NCI-H2081 (cell line): ENCODE measurements around the gene ANKS1B.

Experiments
- DNase-seq, 2 experiments: peaks; one replicate each; lab custom pipeline; 2025; lab: John Stamatoyannopoulos, UW

The ANKS1B gene

GRCh38 chr12:99130808-99131553, 853.8 kb downstream of the ANKS1B start:
- no peak for DNase-seq

- no peak for DNase-seq
Observed at GRCh38 chr12:99128246-99128802, 856.4 kb downstream of the ANKS1B start.

DNA sequence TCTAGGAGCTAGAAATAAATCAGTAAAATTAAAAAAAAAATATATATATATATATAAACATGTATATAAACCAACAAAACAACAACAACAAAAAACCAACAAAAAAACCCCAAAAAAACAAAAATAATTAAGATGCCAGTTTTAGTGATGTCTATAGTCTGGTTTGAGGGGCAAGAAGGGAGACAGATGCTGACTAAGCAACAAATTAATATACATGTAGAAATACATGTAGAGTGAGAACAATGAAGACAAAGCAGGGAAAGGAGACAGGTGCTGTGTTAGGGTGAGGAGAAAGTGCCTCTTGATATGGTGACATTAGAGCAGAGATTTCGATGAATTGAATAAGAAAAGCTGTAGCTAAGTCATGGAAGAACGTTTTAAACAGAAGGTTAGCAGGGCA, 861.8 kb downstream of the ANKS1B start:
- no peak for DNase-seq

DNA sequence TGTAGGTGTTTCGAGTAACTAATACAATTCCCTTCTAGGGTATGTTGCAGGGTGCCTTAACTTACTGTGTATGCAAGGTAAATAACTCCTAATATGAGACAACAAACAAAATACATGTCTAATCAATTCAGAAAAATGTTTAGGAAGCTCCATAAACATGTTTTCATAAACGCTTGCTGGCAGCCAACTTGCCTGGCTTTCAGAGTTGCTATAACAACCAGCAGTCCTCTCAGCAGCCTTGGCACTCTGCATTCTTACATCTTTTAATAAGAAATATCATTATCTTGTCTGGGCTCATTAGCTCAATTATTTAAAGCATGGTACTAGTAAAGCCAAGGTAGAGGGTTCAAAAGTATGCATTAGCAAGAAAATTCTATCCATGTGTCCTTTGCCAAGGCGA, 862.2 kb downstream of the ANKS1B start:
- no peak for DNase-seq

- DNase-seq, result no peak
Observed at GRCh38 chr12:99121546-99121945, 863.2 kb downstream of the ANKS1B start.

GRCh38 chr12:99119943-99120342, 864.8 kb downstream of the ANKS1B start:
- DNase-seq, result no peak

GRCh38 chr12:99119449-99119848, 865.3 kb downstream of the ANKS1B start:
- DNase-seq, result no peak

DNA sequence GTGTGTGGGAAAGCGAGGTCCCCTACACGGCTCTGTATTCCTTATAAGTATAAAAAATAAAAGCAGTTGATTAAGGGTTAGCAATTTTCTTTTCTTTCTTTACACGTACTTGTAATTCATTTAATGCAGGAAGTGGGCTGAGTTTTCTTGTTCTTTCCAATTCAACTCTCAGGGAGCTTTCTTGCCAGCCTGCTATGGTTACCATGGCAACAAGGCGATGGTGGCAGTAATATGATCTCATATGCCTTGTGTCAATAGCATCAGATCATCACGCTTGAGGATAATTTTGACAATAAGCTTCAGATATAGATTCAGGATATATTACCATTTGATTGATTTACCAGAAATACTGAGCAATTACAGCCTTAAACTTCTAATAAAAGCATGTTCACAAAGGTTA, 873.1 kb downstream of the ANKS1B start:
- DNase-seq, result peak; percentile 71 to 85

GRCh38 chr12:99110868-99111267, 873.9 kb downstream of the ANKS1B start:
- DNase-seq, result peak; percentile 31 to 73

GRCh38 chr12:99110212-99110611, 874.5 kb downstream of the ANKS1B start:
- DNase-seq, result no peak

- DNase-seq, result no peak
Observed at GRCh38 chr12:99108924-99109323, 875.8 kb downstream of the ANKS1B start.

DNA sequence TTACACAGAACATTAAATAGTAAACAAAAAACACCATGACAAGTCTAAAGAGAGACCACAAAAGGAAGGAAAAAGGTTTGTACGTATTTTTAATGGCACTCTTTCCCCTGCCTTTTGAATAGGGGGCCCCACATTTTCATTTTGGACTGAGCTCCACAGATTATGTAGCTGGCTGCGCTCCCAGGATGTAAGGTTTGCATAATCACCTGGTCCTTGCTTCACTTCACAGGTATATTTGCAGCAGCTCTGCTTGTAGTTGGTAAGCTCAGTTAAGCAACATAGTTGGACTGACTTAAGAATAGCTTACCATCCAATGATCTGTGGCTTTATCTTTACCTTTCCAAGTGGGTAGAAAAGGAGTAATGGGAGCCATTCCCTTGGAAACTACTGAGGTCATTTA, 885.0 kb downstream of the ANKS1B start:
- DNase-seq, result peak in 1 of 2 experiments; percentile 54

GRCh38 chr12:99097171-99097570, 887.6 kb downstream of the ANKS1B start:
- no peak for DNase-seq

DNA sequence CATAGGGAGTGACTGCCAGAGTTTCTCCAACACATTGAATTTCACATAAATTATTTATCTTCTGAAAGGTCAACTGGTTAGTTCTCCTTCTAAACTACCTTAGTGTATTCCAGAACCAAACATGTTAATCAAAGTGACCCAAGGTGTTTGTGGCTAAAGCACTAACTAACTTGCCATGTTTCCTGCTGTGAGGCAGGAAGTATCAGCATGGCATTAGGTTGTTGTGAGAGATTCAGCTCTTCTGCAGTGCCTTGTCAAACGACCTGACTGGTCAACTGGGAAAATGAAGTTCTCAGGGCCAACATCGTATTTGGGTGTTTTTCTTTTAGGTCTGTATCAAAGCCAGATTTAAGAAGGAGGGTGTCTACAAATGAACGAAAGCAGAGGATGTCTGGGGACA, 891.6 kb downstream of the ANKS1B start:
- DNase-seq, result no peak

DNA sequence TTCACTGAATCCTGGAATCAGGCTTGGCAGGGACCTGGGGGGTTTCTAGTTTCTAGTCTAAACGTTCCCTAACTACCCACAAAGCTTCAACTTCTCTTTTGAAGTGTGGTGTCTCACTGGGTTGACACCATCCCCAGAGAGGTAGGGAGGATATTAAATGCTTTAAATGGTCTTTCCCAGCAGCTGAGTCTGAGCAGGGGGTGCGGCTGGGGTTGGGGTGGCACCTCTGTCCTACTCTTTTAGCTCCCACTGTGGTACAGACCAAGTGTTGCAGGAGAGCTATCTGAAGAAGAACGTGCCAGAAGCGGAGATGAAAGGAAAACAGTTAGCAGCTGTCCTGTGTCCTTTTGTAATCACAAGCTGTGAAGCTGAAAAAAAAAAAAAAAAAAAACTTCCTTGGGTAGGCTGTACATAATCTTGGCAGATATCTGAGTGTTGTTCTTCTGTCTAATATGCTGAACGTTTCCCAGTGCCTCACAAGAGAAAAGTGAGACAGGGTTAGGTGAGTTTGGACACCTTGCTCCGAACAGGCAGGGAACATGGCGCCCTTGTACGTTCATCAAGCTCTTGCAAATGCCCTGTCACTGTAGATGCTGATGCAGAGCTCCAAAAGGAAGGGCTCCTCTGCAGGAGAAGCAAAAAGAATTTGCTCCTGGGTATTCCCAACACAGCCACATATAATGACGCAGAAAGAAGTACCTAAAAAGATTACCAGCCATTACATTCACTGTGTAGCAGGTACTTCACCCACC, 892.5 kb downstream of the ANKS1B start:
- no peak for DNase-seq

DNA sequence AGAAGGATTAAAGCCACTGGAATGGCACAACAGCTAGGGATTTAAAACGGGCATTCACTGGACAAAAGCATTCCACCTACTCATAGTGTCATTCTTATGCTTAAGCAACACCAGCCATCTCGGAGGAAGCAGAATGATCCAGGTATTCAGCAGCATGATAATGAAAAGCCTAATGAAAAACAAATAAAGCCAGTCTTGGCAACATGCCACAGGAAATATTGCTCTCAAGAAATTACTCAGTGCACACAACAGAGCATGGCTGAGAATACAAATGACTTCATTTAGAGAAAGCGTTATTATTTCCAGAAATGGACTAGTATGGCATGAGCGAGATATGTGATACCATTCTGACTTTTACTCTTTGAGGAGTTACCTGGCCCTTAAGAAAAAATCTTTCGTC, 897.5 kb downstream of the ANKS1B start:
- peak; percentile 52 to 81 for DNase-seq

GRCh38 chr12:99079811-99080210, 904.9 kb downstream of the ANKS1B start:
- no peak for DNase-seq

- DNase-seq, result peak in 1 of 2 experiments; percentile 45
Observed at GRCh38 chr12:99068993-99069747, 915.6 kb downstream of the ANKS1B start.

- no peak for DNase-seq
Observed at GRCh38 chr12:99067171-99067785, 917.5 kb downstream of the ANKS1B start.

DNA sequence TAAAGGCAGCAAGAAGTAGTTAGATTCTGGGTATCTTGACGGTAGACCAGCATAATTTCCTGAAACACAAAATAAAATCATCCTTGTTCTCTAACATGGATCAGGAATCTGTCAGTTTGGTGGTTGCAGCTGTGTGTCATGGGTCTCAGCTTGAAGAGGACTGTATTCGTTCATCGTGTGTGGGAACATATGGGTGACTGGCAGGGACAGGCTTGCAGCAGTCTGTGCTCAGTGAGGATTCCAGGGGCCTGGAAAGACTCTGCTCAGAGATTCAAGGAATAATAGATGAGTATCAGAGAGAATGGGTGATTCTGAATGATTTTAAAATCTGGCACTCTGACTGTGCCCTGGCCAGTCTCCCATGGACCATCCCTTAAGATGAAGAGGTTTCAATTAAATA, 918.0 kb downstream of the ANKS1B start:
- no peak for DNase-seq

GRCh38 chr12:99063182-99063581, 921.6 kb downstream of the ANKS1B start:
- no peak for DNase-seq
